IMR-90 (cell line): ENCODE measurements around the gene SPATA2L. TPM values are rescaled to one million over a fixed set of nuclear protein-coding genes. Genes with fewer than 3 reads are reported as not detected.

Experiments used
- ATAC-seq: fragments of 200-7000 bp; cut with Tn5 transposase; 2 replicates; pipeline ENCODE4 v1.9.1; 2020; ENCODE audit warnings: low read depth, mild to moderate bottlenecking, moderate library complexity
- BruUV-seq: library from RNA; stranded (reverse); fragments of 400-500 nt; replicated peaks from 2 replicates; lab custom pipeline; 2021; lab: Mats Ljungman, UMichigan
- CTCF ChIA-PET: fragments of 300-600 bp; formaldehyde crosslinking; extraction: SDS; loops from one replicate; lab custom pipeline; 2021; ENCODE audit warnings: antibody characterized with exemption; lab: Yijun Ruan, JAX
- POLR2A ChIA-PET: fragments of 300-600 bp; sonication (Branson Sonifier 250); formaldehyde crosslinking; loops from one replicate; lab custom pipeline; 2022; ENCODE audit warnings: antibody characterized with exemption; ENCODE audit not compliant: unreplicated experiment; lab: Charles Lee
- DNase-seq: peaks from one replicate; pipeline ENCODE4 v3.0.0; 2013
- H2AFZ ChIP-seq: replicated peaks from 2 replicates; pipeline ENCODE3; 2013; ENCODE audit warnings: low read length, mild to moderate bottlenecking; ENCODE audit not compliant: poor library complexity
- H2AK5ac ChIP-seq: 2 replicates; pipeline ENCODE4 v1.6.1; 2013; ENCODE audit warnings: low read depth, low read length, inconsistent platforms
- H2AK9ac ChIP-seq: replicated peaks from 2 replicates; pipeline ENCODE3; 2013; ENCODE audit warnings: mild to moderate bottlenecking, low read depth, low read length, moderate library complexity; ENCODE audit not compliant: poor library complexity
- H2BK120ac ChIP-seq: 2 replicates; pipeline ENCODE4 v1.6.1; 2013; ENCODE audit warnings: low read depth, low read length, inconsistent platforms
- H2BK15ac ChIP-seq: 3 replicates; pipeline ENCODE4 v1.6.1; 2013; ENCODE audit warnings: low read depth, low read length, inconsistent platforms
- H2BK20ac ChIP-seq: 2 replicates; pipeline ENCODE4 v1.6.1; 2013; ENCODE audit warnings: low read depth, mild to moderate bottlenecking, inconsistent platforms, low read length, moderate library complexity
- H2BK5ac ChIP-seq: 2 replicates; pipeline ENCODE4 v1.6.1; 2013; ENCODE audit warnings: mild to moderate bottlenecking, low read depth, low read length, inconsistent platforms; ENCODE audit not compliant: poor library complexity, severe bottlenecking
- H3K14ac ChIP-seq: replicated peaks from 2 replicates; pipeline ENCODE4 v1.6.1; 2013; ENCODE audit warnings: low read depth, low read length, inconsistent platforms
- H3K18ac ChIP-seq: 2 replicates; pipeline ENCODE4 v1.6.1; 2013; ENCODE audit warnings: low read depth, low read length, control low read depth
- H3K23ac ChIP-seq: 2 replicates; pipeline ENCODE4 v1.6.1; 2013; ENCODE audit warnings: low read depth, low read length, inconsistent platforms
- H3K27ac ChIP-seq: 2 replicates; pipeline ENCODE4 v1.5.1; 2013; ENCODE audit warnings: mild to moderate bottlenecking, control low read depth, low read length; ENCODE audit not compliant: insufficient read depth
- H3K27me3 ChIP-seq: 2 replicates; pipeline ENCODE4 v1.6.1; 2013; ENCODE audit warnings: low read length; ENCODE audit not compliant: control insufficient read depth, insufficient read depth
- H3K36me3 ChIP-seq: 2 replicates; pipeline ENCODE4 v1.6.1; 2013; ENCODE audit warnings: low read length, mixed read lengths; ENCODE audit not compliant: control insufficient read depth, insufficient read depth
- H3K4ac ChIP-seq: 2 replicates; pipeline ENCODE4 v1.6.1; 2013; ENCODE audit warnings: low read depth, low read length, inconsistent platforms
- H3K4me1 ChIP-seq: 2 replicates; pipeline ENCODE4 v1.6.1; 2013; ENCODE audit warnings: low read length, mixed read lengths; ENCODE audit not compliant: control insufficient read depth, insufficient read depth
- H3K4me2 ChIP-seq: 2 replicates; pipeline ENCODE4 v1.6.1; 2013; ENCODE audit warnings: low read depth, mild to moderate bottlenecking, control low read depth, low read length, moderate library complexity
- H3K4me3 ChIP-seq: 2 replicates; pipeline ENCODE4 v1.5.1; 2013; ENCODE audit warnings: low read depth, mild to moderate bottlenecking, control low read depth, low read length, moderate library complexity; ENCODE audit not compliant: insufficient read depth
- H3K56ac ChIP-seq: 2 replicates; pipeline ENCODE4 v1.6.1; 2013; ENCODE audit warnings: low read length, inconsistent platforms; ENCODE audit not compliant: insufficient read depth; ENCODE audit errors: extremely low read depth
- H3K79me1 ChIP-seq, 2 experiments: 2 replicates each; pipeline ENCODE4 v1.6.1; 2013; ENCODE audit warnings: low read length in 2 of 2, inconsistent platforms in 1 of 2, low read depth in 1 of 2
- H3K9ac ChIP-seq: 2 replicates; pipeline ENCODE4 v1.6.1; 2013; ENCODE audit warnings: low read depth, low read length, control low read depth
- H3K9me1 ChIP-seq: 2 replicates; pipeline ENCODE4 v1.6.1; 2013; ENCODE audit warnings: low read length, inconsistent platforms; ENCODE audit not compliant: insufficient read depth
- H3K9me3 ChIP-seq: 2 replicates; pipeline ENCODE4 v1.6.1; 2013; ENCODE audit warnings: low read length; ENCODE audit not compliant: control insufficient read depth, insufficient read depth
- H4K20me1 ChIP-seq: 2 replicates; pipeline ENCODE4 v1.6.1; 2013; ENCODE audit warnings: low read length, inconsistent platforms; ENCODE audit not compliant: insufficient read depth
- H4K5ac ChIP-seq: 2 replicates; pipeline ENCODE4 v1.6.1; 2013; ENCODE audit warnings: mild to moderate bottlenecking, low read depth, low read length, control low read depth
- H4K8ac ChIP-seq, 2 experiments: 2 replicates each; pipeline ENCODE4 v1.6.1; 2013; ENCODE audit warnings: low read depth in 2 of 2, low read length in 2 of 2, control low read depth in 1 of 2, inconsistent platforms in 1 of 2
- H4K91ac ChIP-seq: 2 replicates; pipeline ENCODE4 v1.6.1; 2013; ENCODE audit warnings: low read depth, low read length, inconsistent platforms; ENCODE audit not compliant: insufficient read depth
- BHLHE40 ChIP-seq: fragments of 150-350 bp; IDR thresholded peaks from 2 replicates; pipeline ENCODE4 v1.6.1; 2016; ENCODE audit warnings: mild to moderate bottlenecking, low read depth, low read length
- CEBPB ChIP-seq: IDR thresholded peaks from 2 replicates; pipeline ENCODE4 v1.6.1; 2012; ENCODE audit warnings: low read depth, low read length, improper control_type of control experiment
- CHD1 ChIP-seq: IDR thresholded peaks from 2 replicates; pipeline ENCODE4 v1.6.1; 2012; ENCODE audit warnings: low read depth, low read length, improper control_type of control experiment
- CTCF ChIP-seq: conservative IDR thresholded peaks from 2 replicates; pipeline ENCODE4 v1.5.1; 2012; ENCODE audit warnings: mild to moderate bottlenecking, low read depth, low read length, improper control_type of control experiment
- ELK1 ChIP-seq: fragments of 150-350 bp; IDR thresholded peaks from 2 replicates; pipeline ENCODE4 v1.6.1; 2016; ENCODE audit warnings: low read depth, mild to moderate bottlenecking, low read length, moderate library complexity, borderline replicate concordance
- FOS ChIP-seq: fragments of 150-350 bp; IDR thresholded peaks from 2 replicates; pipeline ENCODE4 v1.6.1; 2016; ENCODE audit warnings: low read depth, low read length
- MAFK ChIP-seq: IDR thresholded peaks from 2 replicates; pipeline ENCODE4 v1.6.1; 2012; ENCODE audit warnings: low read depth, low read length, improper control_type of control experiment
- MAZ ChIP-seq: IDR thresholded peaks from 2 replicates; pipeline ENCODE4 v1.6.1; 2012; ENCODE audit warnings: low read depth, mild to moderate bottlenecking, low read length, improper control_type of control experiment, moderate library complexity, borderline replicate concordance
- MXI1 ChIP-seq: IDR thresholded peaks from 2 replicates; pipeline ENCODE4 v1.6.1; 2012; ENCODE audit warnings: low read depth, mild to moderate bottlenecking, low read length, moderate library complexity, borderline replicate concordance
- NFE2L2 ChIP-seq: fragments of 150-350 bp; IDR thresholded peaks from 2 replicates; pipeline ENCODE4 v1.6.1; 2016; ENCODE audit warnings: low read depth, mild to moderate bottlenecking, low read length
- POLR2A ChIP-seq: IDR thresholded peaks from 2 replicates; pipeline ENCODE4 v1.6.1; 2012; ENCODE audit warnings: mild to moderate bottlenecking, low read depth, low read length
- RAD21 ChIP-seq: IDR thresholded peaks from 2 replicates; pipeline ENCODE4 v1.6.1; 2012; ENCODE audit warnings: low read length, improper control_type of control experiment
- RCOR1 ChIP-seq: IDR thresholded peaks from 2 replicates; pipeline ENCODE4 v1.6.1; 2012; ENCODE audit warnings: mild to moderate bottlenecking, low read length, improper control_type of control experiment; ENCODE audit not compliant: insufficient replicate concordance
- RFX5 ChIP-seq: IDR thresholded peaks from 2 replicates; pipeline ENCODE4 v1.8.0; 2012; ENCODE audit warnings: low read depth, mild to moderate bottlenecking, low read length, moderate library complexity
- SMC3 ChIP-seq: fragments of 150-350 bp; IDR thresholded peaks from 2 replicates; pipeline ENCODE4 v1.6.1; 2016; ENCODE audit warnings: low read depth, mild to moderate bottlenecking, antibody characterized with exemption, low read length, moderate library complexity
- WGBS, 2 experiments: methylation state at CpG; one replicate each; pipeline versions ENCODE4 v1.1.5 to v1.1.7; 2013; ENCODE audit warnings: missing lambda C conversion rate in 2 of 2; ENCODE audit not compliant: insufficient read length in 1 of 2; ENCODE audit errors: extremely low coverage in 2 of 2; 5-methylcytosine and 5-hydroxymethylcytosine counted together
- dilution Hi-C: fragments of 300-500 bp; cut with HindIII; formaldehyde crosslinking; loops from one replicate; pipeline ENCODE4 v1.14.3; 2018; ENCODE audit warnings: low sequenced_read_pairs; ENCODE audit not compliant: unreplicated experiment
- in situ Hi-C: fragments of 300-500 bp; cut with MboI; formaldehyde crosslinking; loops from 3 replicates; pipeline ENCODE4 v1.14.3; 2019; ENCODE audit warnings: low sequenced_read_pairs, inconsistent platforms, mixed read lengths
- intact Hi-C: fragments of 100-400 bp; cut with micrococcal nuclease; formaldehyde crosslinking; loops from 2 replicates; pipeline ENCODE4 v1.10.0; 2022
- polyA plus RNA-seq, 3 experiments: library from polyadenylated mRNA; depleted of rRNA; stranded (reverse); fragments of >200 nt; gene quantifications; 2 replicates each; pipeline ENCODE4 v1.2.3, GENCODE V29; 2012; ENCODE audit warnings: low replicate concordance in 1 of 3
- total RNA-seq: library from RNA; depleted of rRNA; stranded (reverse); fragments of >200 nt; gene quantifications from 2 replicates; pipeline ENCODE4 v1.2.3, GENCODE V29; 2012
- TF ChIP-seq, protein P1 (sequence below): fragments of 150-350 bp; IDR thresholded peaks from 2 replicates; pipeline ENCODE4 v1.6.1; 2017; ENCODE audit warnings: mild to moderate bottlenecking, antibody characterized with exemption, low read length, low read depth

Gene SPATA2L
- total and polyA plus RNA-seq, 2 of the 4 experiments (the other 2 are of a cell fraction): 4.8 to 6.9 TPM

- Histone ChIP-seq H3K4me1 (peaks cover 3% of the 10 kb centered on the region), H2BK5ac (no peak overlapping the region), H3K9me1 (peaks cover 6% of the 10 kb centered on the region; the same call in 1 of the 2 replicates), H4K5ac (no peak overlapping the region), H3K36me3 (peaks cover 48% of the 10 kb centered on the region), H2BK20ac (no peak overlapping the region), H3K9me3 (no peaks in the 10 kb centered on the region), H4K8ac (no peak overlapping the region), H4K91ac (no peak overlapping the region), H2BK120ac (no peak overlapping the region), H3K18ac (no peak overlapping the region), H3K4me2 (no peak overlapping the region), H2BK15ac (no peak overlapping the region), H4K20me1 (peaks cover 15% of the 10 kb centered on the region), H3K27me3 (no peaks in the 10 kb centered on the region), H3K4me3 (no peak overlapping the region), H3K9ac (no peak overlapping the region), H2AFZ (no peak overlapping the region), H2AK9ac (no peak overlapping the region), H3K56ac (no peak overlapping the region), H2AK5ac (no peak overlapping the region), H3K27ac (no peak overlapping the region), H3K14ac (no peak overlapping the region), H3K4ac (no peak overlapping the region), H3K23ac (no peak overlapping the region), H3K79me1 (peaks cover 28 to 35% of the 10 kb centered on the region in 2 experiments)
- ChIA-PET CTCF (no interaction called here), POLR2A (no interaction called here)
- no peak for DNase-seq
- TF ChIP-seq NFE2L2 (no peak), RFX5 (no peak), BHLHE40 (no peak), FOS (no peak), MXI1 (no peak), CEBPB (no peak), RCOR1 (no peak), SMC3 (no peak), RAD21 (no peak), CTCF (no peak), MAFK (no peak), POLR2A (no peak), CHD1 (no peak), MAZ (no peak), ELK1 (no peak)
- TF ChIP-seq, protein P1, sequence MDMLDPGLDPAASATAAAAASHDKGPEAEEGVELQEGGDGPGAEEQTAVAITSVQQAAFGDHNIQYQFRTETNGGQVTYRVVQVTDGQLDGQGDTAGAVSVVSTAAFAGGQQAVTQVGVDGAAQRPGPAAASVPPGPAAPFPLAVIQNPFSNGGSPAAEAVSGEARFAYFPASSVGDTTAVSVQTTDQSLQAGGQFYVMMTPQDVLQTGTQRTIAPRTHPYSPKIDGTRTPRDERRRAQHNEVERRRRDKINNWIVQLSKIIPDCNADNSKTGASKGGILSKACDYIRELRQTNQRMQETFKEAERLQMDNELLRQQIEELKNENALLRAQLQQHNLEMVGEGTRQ: no peak
- ATAC-seq: no peak
- WGBS, 2 experiments: 95% methylated on average over 7 of the region's 13 CpGs; no CpG with 5 or more reads in 1 of the 2 experiments
- intact Hi-C loops: no loop called here
- dilution Hi-C loops: no loop called here
- in situ Hi-C loops: no loop called here
- no TSS peak for BruUV-seq
These were observed 9.4 kb downstream of the SPATA2L start for GRCh38 chr16:89691986-89692569.
